ENCODE results near the gene CTTN. TPM values are rescaled to one million over a fixed set of nuclear protein-coding genes. Genes with fewer than 3 reads are reported as not detected.

The CTTN gene
- total and polyA plus RNA-seq, 2 of the 8 experiments (the other 6 are each of a cell fraction or from before 2014, with no cell fraction given), result 84.6 to 216 TPM

GRCh38 chr11:70413151-70413550, 14.8 kb downstream of the CTTN start:
- Histone ChIP-seq H3K9me3 (ENCODE audit: insufficient read depth in 2 of 2, low read depth in 1 of 2, low read length in 1 of 2) (no peaks in the 10 kb centered on the region), H4K20me1 (replicated peaks in 1 of 2; ENCODE audit: control insufficient read depth in 1 of 2, insufficient read depth in 2 of 2, low read length in 2 of 2) (peaks cover 5 to 26% of the 10 kb centered on the region in 2 experiments), H2BK120ac (replicated peaks; ENCODE audit: low read depth, low read length) (no peak overlapping the region), H2BK20ac (ENCODE audit: low read length) (no peak overlapping the region), H3K79me1 (ENCODE audit: low read depth, low read length) (no peaks in the 10 kb centered on the region; the same call in 1 of the 2 replicates), H3K27me3 (replicated peaks in 1 of 4; ENCODE audit: control insufficient read depth in 3 of 4, extremely low read depth in 1 of 4, insufficient read depth in 3 of 4, low read length in 3 of 4) (no peaks in the 10 kb centered on the region), H3K4me3 (ENCODE audit: extremely low read depth in 1 of 4, insufficient read depth in 2 of 4, low read depth in 3 of 4, low read length in 4 of 4) (no peak overlapping the region), H3K4me2 (ENCODE audit: insufficient read depth in 1 of 2, low read depth in 2 of 2, low read length in 2 of 2) (no peak overlapping the region), H3K14ac (ENCODE audit: insufficient read length) (no peak overlapping the region), H3K23me2 (ENCODE audit: low read depth, low read length) (no peaks in the 10 kb centered on the region), H3K56ac (replicated peaks; ENCODE audit: insufficient read length, low read depth, low read length) (no peak overlapping the region), H3K18ac (ENCODE audit: extremely low read depth, low read length) (no peak overlapping the region), H3K4ac (replicated peaks; ENCODE audit: insufficient read length, low read depth, low read length) (no peak overlapping the region), H2AFZ (ENCODE audit: low read length) (no peak overlapping the region), H3K36me3 (ENCODE audit: control insufficient read depth in 2 of 4, insufficient read depth in 4 of 4, low read length in 3 of 4) (peaks cover 50 to 95% (median 86%) of the 10 kb centered on the region in 4 experiments), H2BK12ac (ENCODE audit: low read depth, low read length) (no peak overlapping the region), H3K9ac (replicated peaks in 1 of 4; ENCODE audit: extremely low read depth in 1 of 4, low read depth in 3 of 4, low read length in 3 of 4) (no peak overlapping the region), H2BK5ac (ENCODE audit: low read depth, low read length) (no peak overlapping the region), H4K91ac (replicated peaks; ENCODE audit: insufficient read length, low read length) (no peak overlapping the region), H2AK5ac (ENCODE audit: low read depth, low read length) (no peak overlapping the region), H3K27ac (ENCODE audit: low read depth, low read length) (no peak overlapping the region), H3K23ac (ENCODE audit: insufficient read length) (no peak overlapping the region), H4K5ac (ENCODE audit: insufficient read length, low read depth, low read length) (no peak overlapping the region), H3K79me2 (ENCODE audit: control insufficient read depth in 1 of 2, insufficient read depth in 2 of 2, low read length in 2 of 2) (no peaks in the 10 kb centered on the region), H4K8ac (ENCODE audit: extremely low read depth, insufficient read depth, low read length) (no peak overlapping the region), H2BK15ac (ENCODE audit: low read length) (no peak overlapping the region), H3K4me1 (replicated peaks in 1 of 4; ENCODE audit: control insufficient read depth in 3 of 4, insufficient read depth in 4 of 4, low read length in 3 of 4) (no peaks in the 10 kb centered on the region)
- POLR2A ChIA-PET (ENCODE audit: partially characterized antibody), result interaction anchor here (0.9 to 1.7 kb wide), 2 partner anchors 16 to 21 kb away, joined by 3 read pairs; no protein-coding TSS in a partner anchor
- no peak for FAIRE-seq
- CTCF ChIA-PET (ENCODE audit: partially characterized antibody), result no interaction called here
- WGBS, 2 experiments (ENCODE audit: extremely low coverage in 1 of 2, insufficient coverage in 1 of 2, insufficient read length in 1 of 2, insufficient replicate concordance in 2 of 2, low coverage in 1 of 2, low lambda C conversion rate in 2 of 2, missing lambda C conversion rate in 1 of 2), result 89% methylated on average over 7 of the region's 10 CpGs; no CpG with 5 or more reads in 1 of the 2 experiments
- no peak for DNase-seq (ENCODE audit: low read depth in 1 of 2, low spot score in 2 of 2)
- TF ChIP-seq MAFK (IDR thresholded peaks at IDR 0.05; ENCODE audit: low read depth, low read length), result no peak
- no peak for TF ChIP-seq RBBP5 (IDR thresholded peaks at IDR 0.05; ENCODE audit: borderline replicate concordance, low read depth, low read length)
- TF ChIP-seq CTBP2 (IDR thresholded peaks at IDR 0.05; ENCODE audit: borderline replicate concordance, insufficient read depth, insufficient read length, low read length), result no peak
- TF ChIP-seq TCF12 (IDR thresholded peaks at IDR 0.05; ENCODE audit: low read depth, low read length), result no peak
- no peak for TF ChIP-seq ASH2L (IDR thresholded peaks at IDR 0.05; ENCODE audit: low read length)
- TF ChIP-seq, protein P1, sequence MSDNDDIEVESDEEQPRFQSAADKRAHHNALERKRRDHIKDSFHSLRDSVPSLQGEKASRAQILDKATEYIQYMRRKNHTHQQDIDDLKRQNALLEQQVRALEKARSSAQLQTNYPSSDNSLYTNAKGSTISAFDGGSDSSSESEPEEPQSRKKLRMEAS (IDR thresholded peaks at IDR 0.05), result no peak
- TF ChIP-seq EGR1 (IDR thresholded peaks at IDR 0.05; ENCODE audit: borderline replicate concordance, low read depth, low read length), result no peak
- TF ChIP-seq SUZ12 (IDR thresholded peaks at IDR 0.05; ENCODE audit: low read length), result no peak
- TF ChIP-seq KDM5A (IDR thresholded peaks at IDR 0.05; ENCODE audit: low read length), result no peak
- no peak for TF ChIP-seq KDM4A (IDR thresholded peaks at IDR 0.05; ENCODE audit: low read depth, low read length, severe bottlenecking)
- TF ChIP-seq CHD1 (IDR thresholded peaks at IDR 0.05; ENCODE audit: low read depth, low read length), result no peak
- TF ChIP-seq SIX5 (IDR thresholded peaks at IDR 0.05; ENCODE audit: low read depth, low read length), result no peak
- no peak for TF ChIP-seq TAF7 (optimal IDR thresholded peaks at IDR 0.05; ENCODE audit: borderline replicate concordance, low read depth, low read length)
- no peak for TF ChIP-seq PHF8 (conservative IDR thresholded peaks at IDR 0.05; ENCODE audit: low read depth, low read length)

Data from H1 (cell line).